Progenitor cell of endocrine pancreas (in vitro differentiated cells): Measurements from ENCODE around the gene CPA4. TPM values are rescaled to one million over a fixed set of nuclear protein-coding genes. Genes with fewer than 3 reads are reported as not detected.

Experiments used
- DNase-seq: peaks from one replicate; pipeline ENCODE4 v3.0.0; 2021; ENCODE audit warnings: low spot score; ENCODE audit not compliant: unreplicated experiment
- H3K27ac Mint-ChIP-seq: 2 replicates; pipeline ENCODE4 v1.8.0; 2021; ENCODE audit warnings: mild to moderate bottlenecking, moderate library complexity, mixed read lengths
- H3K27me3 Mint-ChIP-seq: 2 replicates; pipeline ENCODE4 v1.8.0; 2021; ENCODE audit warnings: mixed read lengths
- H3K36me3 Mint-ChIP-seq: 2 replicates; pipeline ENCODE4 v1.8.0; 2022; ENCODE audit warnings: mixed read lengths; ENCODE audit not compliant: insufficient read depth
- H3K4me1 Mint-ChIP-seq: 2 replicates; pipeline ENCODE4 v1.8.0; 2021; ENCODE audit warnings: low read depth, mixed read lengths
- H3K4me3 Mint-ChIP-seq: 2 replicates; pipeline ENCODE4 v1.8.0; 2021; ENCODE audit warnings: low read depth, mild to moderate bottlenecking, moderate library complexity, mixed read lengths
- H3K9me3 Mint-ChIP-seq: 2 replicates; pipeline ENCODE4 v1.8.0; 2021; ENCODE audit warnings: low read depth, mixed read lengths
- total RNA-seq: library from RNA; stranded (reverse); gene quantifications from 2 replicates; pipeline ENCODE4 v1.2.1, GENCODE V29; 2021
- TF ChIP-seq, protein P1 (sequence below): fragments of 200-600 bp; sonication (generic); IDR thresholded peaks from one replicate; pipeline ENCODE4 v1.5.0; 2021; ENCODE audit warnings: antibody characterized with exemption, mild to moderate bottlenecking; ENCODE audit not compliant: unreplicated experiment

The CPA4 gene
- total RNA-seq, 1 donor from 2014 or later, result 5.1 TPM

DNA sequence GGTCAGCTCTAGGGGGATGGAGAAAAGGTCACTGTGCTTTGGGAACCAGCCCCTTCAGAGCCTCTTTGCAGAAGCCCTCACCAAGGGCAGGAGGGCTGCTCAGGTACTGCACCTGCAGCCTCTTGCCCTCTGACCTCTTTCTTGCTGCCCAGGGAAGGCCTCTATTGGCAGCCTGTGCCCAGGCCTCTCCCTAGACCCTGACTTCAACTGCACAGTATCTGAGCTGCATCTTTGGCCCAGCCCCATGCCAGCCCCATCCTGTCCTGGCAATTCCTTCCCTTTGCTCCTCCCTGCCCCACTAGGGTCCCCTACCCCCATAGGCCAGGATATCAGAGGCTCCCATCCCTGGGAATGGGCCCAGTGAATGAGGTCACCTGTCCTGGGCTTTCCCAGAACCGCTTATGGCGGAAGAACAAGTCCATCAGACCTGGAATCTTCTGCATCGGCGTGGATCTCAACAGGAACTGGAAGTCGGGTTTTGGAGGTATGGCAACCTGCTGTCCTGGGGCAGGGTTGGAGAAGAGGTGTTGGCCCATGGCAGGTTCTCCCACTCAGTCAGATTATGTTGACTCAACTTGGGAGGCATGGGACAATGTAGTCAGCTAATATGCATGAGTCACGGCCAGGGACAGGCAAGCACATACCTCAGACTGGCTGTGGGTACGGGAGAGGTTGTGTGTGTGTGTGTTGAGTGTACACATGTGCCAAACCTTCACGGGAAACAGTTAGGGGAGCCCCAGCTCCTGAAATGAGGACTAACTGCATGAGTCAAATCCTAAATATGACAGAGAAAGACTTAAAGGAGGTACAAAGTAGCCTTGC lies 70.3 kb downstream of the CPA4 start:
- no peaks in the 10 kb centered on the region for H3K27me3 Mint-ChIP-seq
- TF ChIP-seq, protein P1, sequence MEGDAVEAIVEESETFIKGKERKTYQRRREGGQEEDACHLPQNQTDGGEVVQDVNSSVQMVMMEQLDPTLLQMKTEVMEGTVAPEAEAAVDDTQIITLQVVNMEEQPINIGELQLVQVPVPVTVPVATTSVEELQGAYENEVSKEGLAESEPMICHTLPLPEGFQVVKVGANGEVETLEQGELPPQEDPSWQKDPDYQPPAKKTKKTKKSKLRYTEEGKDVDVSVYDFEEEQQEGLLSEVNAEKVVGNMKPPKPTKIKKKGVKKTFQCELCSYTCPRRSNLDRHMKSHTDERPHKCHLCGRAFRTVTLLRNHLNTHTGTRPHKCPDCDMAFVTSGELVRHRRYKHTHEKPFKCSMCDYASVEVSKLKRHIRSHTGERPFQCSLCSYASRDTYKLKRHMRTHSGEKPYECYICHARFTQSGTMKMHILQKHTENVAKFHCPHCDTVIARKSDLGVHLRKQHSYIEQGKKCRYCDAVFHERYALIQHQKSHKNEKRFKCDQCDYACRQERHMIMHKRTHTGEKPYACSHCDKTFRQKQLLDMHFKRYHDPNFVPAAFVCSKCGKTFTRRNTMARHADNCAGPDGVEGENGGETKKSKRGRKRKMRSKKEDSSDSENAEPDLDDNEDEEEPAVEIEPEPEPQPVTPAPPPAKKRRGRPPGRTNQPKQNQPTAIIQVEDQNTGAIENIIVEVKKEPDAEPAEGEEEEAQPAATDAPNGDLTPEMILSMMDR, result no peak
- H3K27ac Mint-ChIP-seq, result peak overlapping the region; percentile 51
- peaks cover 1% of the 10 kb centered on the region for H3K36me3 Mint-ChIP-seq
- no peak for DNase-seq
- peaks cover 7% of the 10 kb centered on the region for H3K9me3 Mint-ChIP-seq
- peaks cover 28% of the 10 kb centered on the region for H3K4me1 Mint-ChIP-seq
- no peak overlapping the region for H3K4me3 Mint-ChIP-seq

DNA sequence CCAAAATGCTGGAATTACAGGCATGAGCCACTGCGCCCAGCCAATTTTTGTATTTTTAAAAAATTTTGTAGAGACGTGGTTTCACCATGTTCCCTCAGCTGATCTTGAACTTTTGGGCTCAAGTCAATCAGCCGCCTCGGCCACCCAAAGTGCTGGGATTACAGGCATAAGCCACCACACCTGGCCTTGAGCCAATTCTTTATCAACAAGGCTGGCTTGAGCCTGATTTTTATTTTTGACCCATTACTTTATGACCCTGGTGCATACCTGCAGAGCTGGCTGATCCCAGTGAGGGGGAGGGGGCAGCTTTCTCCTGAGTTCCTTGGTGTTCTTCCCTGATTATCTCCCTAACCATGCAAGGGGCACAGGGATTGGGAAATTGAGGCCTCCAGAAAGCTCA lies 71.5 kb downstream of the CPA4 start:
- peaks cover 37% of the 10 kb centered on the region for H3K4me1 Mint-ChIP-seq
- H3K36me3 Mint-ChIP-seq, result peaks cover 1% of the 10 kb centered on the region
- no peak for DNase-seq
- no peak overlapping the region for H3K4me3 Mint-ChIP-seq
- H3K9me3 Mint-ChIP-seq, result peaks cover 7% of the 10 kb centered on the region
- peak overlapping the region; percentile 69 for H3K27ac Mint-ChIP-seq
- TF ChIP-seq, protein P1, result no peak
- no peaks in the 10 kb centered on the region for H3K27me3 Mint-ChIP-seq

DNA sequence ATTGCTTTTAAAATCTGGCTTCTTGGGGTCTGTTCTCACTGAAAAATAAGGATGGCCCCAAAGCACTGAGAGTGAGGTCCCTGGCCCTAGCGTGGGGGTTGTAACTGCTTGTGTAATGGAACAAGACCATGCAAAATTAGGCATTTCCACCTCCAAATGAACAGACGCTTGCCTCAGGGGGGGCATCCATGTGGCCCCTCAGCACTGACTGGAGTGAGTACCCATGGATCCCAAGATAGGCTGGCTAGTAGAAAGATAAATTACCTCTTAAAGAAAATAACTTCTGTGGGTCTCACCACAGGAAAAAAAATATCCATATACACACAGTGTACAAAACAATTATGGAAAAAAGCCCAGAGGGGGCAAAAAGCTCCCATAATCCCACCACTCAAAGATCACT lies 72.1 kb downstream of the CPA4 start:
- peaks cover 41% of the 10 kb centered on the region for H3K4me1 Mint-ChIP-seq
- H3K27ac Mint-ChIP-seq, result peak overlapping the region; percentile 96

DNA sequence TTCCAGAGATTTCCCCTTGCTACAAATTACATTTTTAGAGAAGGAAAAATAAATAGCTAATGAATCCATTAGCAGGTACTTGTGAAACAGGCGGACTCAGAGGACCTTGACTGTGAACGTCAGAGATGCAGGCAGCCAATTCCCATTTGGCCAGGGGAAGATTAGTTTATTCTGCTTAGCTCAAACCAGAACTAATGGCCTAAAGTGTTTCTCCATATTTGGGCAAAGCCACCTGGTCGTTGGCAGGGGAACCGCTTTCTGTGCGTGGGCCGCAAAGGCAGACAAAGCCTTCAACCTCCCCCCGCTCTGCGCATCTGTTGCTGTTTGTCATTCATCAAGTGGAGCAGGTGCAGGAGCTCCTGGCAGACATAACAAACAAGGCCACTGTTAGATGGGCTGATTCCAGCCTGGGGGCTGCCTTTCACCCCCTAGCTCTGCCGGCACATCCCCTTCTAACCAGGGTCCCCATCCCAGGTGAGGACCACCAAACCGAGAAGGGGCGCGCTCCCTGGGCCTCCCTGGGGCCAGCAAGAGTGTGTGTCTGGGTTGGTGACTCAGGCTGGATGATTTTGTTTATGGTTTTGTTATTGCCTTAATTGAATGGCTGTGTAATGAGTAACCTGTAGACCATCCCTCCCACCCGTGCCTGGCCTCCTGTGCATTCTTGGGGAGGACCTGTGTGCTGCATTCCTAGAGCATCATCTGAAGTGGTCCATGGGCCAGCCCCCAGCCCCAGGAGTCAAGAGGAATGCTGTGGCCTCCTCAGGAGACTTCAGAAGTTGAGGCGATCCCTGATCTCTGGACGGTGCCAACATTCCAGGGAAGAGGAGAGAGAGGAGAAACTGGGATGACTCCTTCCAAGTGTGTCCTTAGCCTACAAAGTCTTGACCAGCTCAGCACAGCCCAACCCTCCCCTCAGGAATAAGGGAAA lies 72.8 kb downstream of the CPA4 start:
- Mint-ChIP-seq H3K27ac (peak overlapping the region; percentile 96), H3K9me3 (no peaks in the 10 kb centered on the region), H3K27me3 (no peaks in the 10 kb centered on the region), H3K4me1 (peaks cover 41% of the 10 kb centered on the region), H3K4me3 (peak overlapping the region; percentile 34), H3K36me3 (no peaks in the 10 kb centered on the region)
- peak; percentile 35 for DNase-seq
- TF ChIP-seq, protein P1, result no peak

More for the DNA sequence above, 72.1 kb downstream of the CPA4 start:
- Mint-ChIP-seq H3K36me3 (no peaks in the 10 kb centered on the region), H3K27me3 (no peaks in the 10 kb centered on the region), H3K9me3 (peaks cover 5% of the 10 kb centered on the region), H3K4me3 (peak overlapping the region; percentile 34)
- TF ChIP-seq, protein P1, result no peak
- DNase-seq, result no peak

DNA sequence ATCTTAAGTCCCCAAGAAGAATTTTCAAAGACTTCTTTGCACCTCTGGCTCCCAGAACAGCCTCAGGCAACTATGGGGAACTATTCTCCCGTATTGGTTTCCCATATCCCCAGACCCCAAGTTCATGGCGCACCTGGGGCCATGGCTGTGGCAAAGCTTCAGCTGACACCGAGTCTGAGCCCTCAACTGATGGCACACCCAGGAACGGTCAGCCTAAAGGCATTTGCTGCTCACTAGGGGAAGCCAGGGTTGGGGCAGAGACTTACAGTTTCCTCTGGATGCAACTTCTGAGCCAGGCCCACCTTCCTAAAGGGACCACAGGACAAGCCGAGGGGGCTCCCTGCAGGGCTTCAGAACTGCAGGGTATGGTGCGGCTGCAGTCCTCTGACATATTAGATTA lies 73.6 kb downstream of the CPA4 start:
- Mint-ChIP-seq H3K27me3 (no peaks in the 10 kb centered on the region), H3K4me1 (peaks cover 41% of the 10 kb centered on the region), H3K27ac (no peak overlapping the region), H3K9me3 (no peaks in the 10 kb centered on the region), H3K36me3 (no peaks in the 10 kb centered on the region), H3K4me3 (no peak overlapping the region)
- no peak for DNase-seq
- TF ChIP-seq, protein P1, result no peak
